ENCODE measurements around the gene NCK2. TPM values are rescaled to one million over a fixed set of nuclear protein-coding genes. Genes with fewer than 3 reads are reported as not detected.

NCK2 gene
- total RNA-seq, 1 experiment from 2014 or later: 21.6 TPM

DNA sequence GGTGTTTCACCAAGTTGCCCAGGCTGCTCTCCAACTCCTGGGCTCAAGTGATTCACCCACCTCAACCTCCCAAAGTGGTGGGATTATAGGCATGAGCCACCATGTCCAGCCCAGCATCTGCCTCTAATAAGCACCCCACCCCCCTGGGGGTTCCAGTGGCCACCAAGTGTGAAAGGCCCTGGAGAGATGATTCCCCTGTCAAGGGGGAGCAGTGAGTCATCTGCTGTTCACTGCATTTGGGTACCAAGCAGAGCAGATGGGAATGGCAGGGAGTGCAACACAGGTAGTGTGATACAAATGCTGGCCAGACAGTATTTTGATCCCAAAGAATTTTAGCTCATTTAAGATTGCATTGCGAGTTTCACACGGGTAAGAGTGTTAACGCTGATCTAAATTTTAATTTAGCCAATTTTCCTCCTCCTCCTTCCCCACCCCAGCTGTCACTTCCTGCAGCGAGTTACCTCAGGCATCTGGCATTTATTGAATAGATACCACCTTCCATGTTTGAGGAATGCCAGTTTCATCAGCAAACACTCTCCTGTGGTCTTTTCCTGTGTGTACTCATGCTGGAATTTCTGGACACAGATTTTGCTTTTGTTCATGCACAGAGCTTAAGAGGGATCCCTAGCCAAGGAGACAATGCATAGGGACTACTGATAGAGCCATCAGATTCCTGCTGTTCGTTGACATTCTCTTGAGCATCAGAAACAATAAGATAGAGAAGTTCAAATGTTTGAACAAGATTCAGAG lies 32.4 kb upstream of the NCK2 start:
- Histone ChIP-seq H3K4me1 (ENCODE audit: insufficient read depth, low read length, poor library complexity, severe bottlenecking) (no peaks in the 10 kb centered on the region), H3K27me3 (replicated peaks; ENCODE audit: insufficient read depth, low read depth, low read length, poor library complexity) (peaks cover 6% of the 10 kb centered on the region), H3K4me3 (ENCODE audit: low read depth, low read length, poor library complexity, severe bottlenecking) (no peak overlapping the region), H3K9me3 (ENCODE audit: low read depth, low read length, poor library complexity, severe bottlenecking) (no peaks in the 10 kb centered on the region), H3K36me3 (ENCODE audit: insufficient read depth, low read length, poor library complexity, severe bottlenecking) (no peaks in the 10 kb centered on the region), H3K27ac (ENCODE audit: low read depth, low read length, poor library complexity, severe bottlenecking) (no peak overlapping the region)
- no peak for DNase-seq (ENCODE audit: low spot score)
- ChIA-PET CTCF (no interaction called here), POLR2A (ENCODE audit: low non-redundant PET) (no interaction called here)
- no TSS peak for BruUV-seq (replicated peaks)
- intact Hi-C loops (cut with micrococcal nuclease; ENCODE audit: unreplicated experiment): no loop called here
- no peak for TF ChIP-seq EZH2 (IDR thresholded peaks at IDR 0.05; ENCODE audit: borderline replicate concordance, low read depth, low read length, poor library complexity, severe bottlenecking)
- TF ChIP-seq, protein P1, sequence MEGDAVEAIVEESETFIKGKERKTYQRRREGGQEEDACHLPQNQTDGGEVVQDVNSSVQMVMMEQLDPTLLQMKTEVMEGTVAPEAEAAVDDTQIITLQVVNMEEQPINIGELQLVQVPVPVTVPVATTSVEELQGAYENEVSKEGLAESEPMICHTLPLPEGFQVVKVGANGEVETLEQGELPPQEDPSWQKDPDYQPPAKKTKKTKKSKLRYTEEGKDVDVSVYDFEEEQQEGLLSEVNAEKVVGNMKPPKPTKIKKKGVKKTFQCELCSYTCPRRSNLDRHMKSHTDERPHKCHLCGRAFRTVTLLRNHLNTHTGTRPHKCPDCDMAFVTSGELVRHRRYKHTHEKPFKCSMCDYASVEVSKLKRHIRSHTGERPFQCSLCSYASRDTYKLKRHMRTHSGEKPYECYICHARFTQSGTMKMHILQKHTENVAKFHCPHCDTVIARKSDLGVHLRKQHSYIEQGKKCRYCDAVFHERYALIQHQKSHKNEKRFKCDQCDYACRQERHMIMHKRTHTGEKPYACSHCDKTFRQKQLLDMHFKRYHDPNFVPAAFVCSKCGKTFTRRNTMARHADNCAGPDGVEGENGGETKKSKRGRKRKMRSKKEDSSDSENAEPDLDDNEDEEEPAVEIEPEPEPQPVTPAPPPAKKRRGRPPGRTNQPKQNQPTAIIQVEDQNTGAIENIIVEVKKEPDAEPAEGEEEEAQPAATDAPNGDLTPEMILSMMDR (conservative IDR thresholded peaks at IDR 0.05; ENCODE audit: low read depth, low read length): no peak

DNA sequence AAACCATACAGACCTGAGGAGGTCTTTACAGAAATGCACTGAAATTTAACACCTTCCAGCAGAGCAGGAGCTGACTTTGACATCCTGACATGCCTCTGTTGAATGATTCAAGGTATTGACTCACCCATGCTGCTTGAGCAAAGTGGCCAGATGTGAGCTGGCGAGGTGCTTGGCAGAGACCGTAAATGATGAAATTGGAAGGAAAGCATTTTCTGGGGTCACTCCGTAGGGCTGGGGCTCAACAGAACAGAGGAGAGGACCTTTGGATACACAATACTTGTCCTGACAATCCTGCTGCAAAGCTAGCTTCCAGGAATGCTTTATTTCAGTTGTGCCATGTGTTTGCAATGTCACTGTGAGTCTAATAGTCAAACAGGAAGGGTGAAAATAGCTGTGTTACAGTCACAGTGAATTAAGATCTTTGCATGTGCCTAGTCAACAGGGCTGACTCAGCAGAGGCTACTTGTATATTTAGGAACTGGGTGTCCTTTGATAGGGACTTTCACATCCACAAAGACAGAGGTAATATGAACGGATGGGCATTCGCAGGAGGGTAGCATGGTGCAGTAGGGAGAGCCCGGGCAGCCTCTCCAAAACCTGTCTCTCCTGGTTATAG lies 31.6 kb upstream of the NCK2 start:
- DNase-seq (ENCODE audit: low spot score): no peak
- POLR2A ChIA-PET (ENCODE audit: low non-redundant PET): no interaction called here
- BruUV-seq (replicated peaks): no TSS peak

DNA sequence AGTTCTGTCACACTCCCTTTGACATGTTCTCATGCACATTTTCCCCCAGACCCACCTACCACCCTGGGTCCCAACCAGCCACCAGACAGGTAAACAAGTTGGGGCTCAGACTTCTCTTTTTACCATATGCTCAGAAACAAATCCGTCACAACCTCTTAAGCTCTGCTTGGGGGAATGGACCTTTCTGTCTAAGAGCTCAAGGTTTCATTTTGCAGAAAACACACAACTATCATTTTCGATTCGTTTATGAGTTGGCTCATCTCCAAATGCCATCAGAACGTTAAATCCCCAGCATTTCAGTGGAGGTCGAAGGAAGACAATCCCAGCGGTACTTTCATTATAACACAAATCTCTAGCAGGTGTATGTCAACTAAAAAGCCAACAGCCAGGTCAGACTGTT lies 30.6 kb upstream of the NCK2 start:
- intact Hi-C loops (cut with micrococcal nuclease; ENCODE audit: unreplicated experiment): no loop called here
- H3K36me3 ChIP-seq (ENCODE audit: insufficient read depth, low read length, poor library complexity, severe bottlenecking): no peaks in the 10 kb centered on the region
- H3K27me3 ChIP-seq (replicated peaks; ENCODE audit: insufficient read depth, low read depth, low read length, poor library complexity): peaks cover 22% of the 10 kb centered on the region
- no peaks in the 10 kb centered on the region for H3K4me1 ChIP-seq (ENCODE audit: insufficient read depth, low read length, poor library complexity, severe bottlenecking)
- H3K27ac ChIP-seq (ENCODE audit: low read depth, low read length, poor library complexity, severe bottlenecking): no peak overlapping the region
- ChIA-PET POLR2A (ENCODE audit: low non-redundant PET) (no interaction called here), CTCF (no interaction called here)
- H3K4me3 ChIP-seq (ENCODE audit: low read depth, low read length, poor library complexity, severe bottlenecking): no peak overlapping the region
- BruUV-seq (replicated peaks): no TSS peak
- no peak for DNase-seq (ENCODE audit: low spot score)
- TF ChIP-seq EZH2 (IDR thresholded peaks at IDR 0.05; ENCODE audit: borderline replicate concordance, low read depth, low read length, poor library complexity, severe bottlenecking): no peak
- TF ChIP-seq, protein P1 (conservative IDR thresholded peaks at IDR 0.05; ENCODE audit: low read depth, low read length): no peak
- no peaks in the 10 kb centered on the region for H3K9me3 ChIP-seq (ENCODE audit: low read depth, low read length, poor library complexity, severe bottlenecking)

More for the DNA sequence above, 31.6 kb upstream of the NCK2 start:
- Histone ChIP-seq H3K9me3 (ENCODE audit: low read depth, low read length, poor library complexity, severe bottlenecking) (no peaks in the 10 kb centered on the region), H3K4me1 (ENCODE audit: insufficient read depth, low read length, poor library complexity, severe bottlenecking) (no peaks in the 10 kb centered on the region), H3K4me3 (ENCODE audit: low read depth, low read length, poor library complexity, severe bottlenecking) (no peak overlapping the region), H3K36me3 (ENCODE audit: insufficient read depth, low read length, poor library complexity, severe bottlenecking) (no peaks in the 10 kb centered on the region), H3K27ac (ENCODE audit: low read depth, low read length, poor library complexity, severe bottlenecking) (no peak overlapping the region), H3K27me3 (replicated peaks; ENCODE audit: insufficient read depth, low read depth, low read length, poor library complexity) (peaks cover 11% of the 10 kb centered on the region)
- intact Hi-C loops (cut with micrococcal nuclease; ENCODE audit: unreplicated experiment): no loop called here
- TF ChIP-seq, protein P1 (conservative IDR thresholded peaks at IDR 0.05; ENCODE audit: low read depth, low read length): no peak
- TF ChIP-seq EZH2 (IDR thresholded peaks at IDR 0.05; ENCODE audit: borderline replicate concordance, low read depth, low read length, poor library complexity, severe bottlenecking): no peak
- CTCF ChIA-PET: no interaction called here

Measured in A673 (cell line).